ENCODE measurements around the gene KIF1A. TPM values are rescaled to one million over a fixed set of nuclear protein-coding genes. Genes with fewer than 3 reads are reported as not detected.

The KIF1A gene
- total RNA-seq, 8 experiments from 2014 or later = 0.36 to 180 (median 118) TPM

DNA sequence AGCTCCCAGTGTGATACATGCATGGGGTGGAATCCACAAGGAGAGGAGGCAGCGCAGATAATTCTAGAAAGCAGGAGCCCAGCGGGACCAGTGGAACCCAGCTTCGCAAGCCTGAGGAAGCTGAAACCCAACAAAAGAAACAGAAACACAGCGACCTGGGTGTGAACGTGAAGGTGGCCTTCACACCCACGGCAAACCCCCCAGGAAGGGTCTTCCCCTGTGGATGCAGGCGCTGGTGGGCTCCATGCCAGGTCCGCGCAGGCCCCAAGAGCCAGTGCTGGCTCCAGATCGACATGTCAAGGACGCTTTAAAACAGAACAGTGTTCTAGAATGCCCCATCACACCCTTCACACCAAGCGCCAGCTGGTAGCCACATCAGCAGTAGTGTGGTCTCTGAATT is 22.1 kb downstream of the KIF1A start:
- Histone ChIP-seq H3K4me1 (replicated peaks in 1 of 2) (peaks cover 6 to 16% of the 10 kb centered on the region in 2 donors), H3K27ac (no peak overlapping the region), H3K4me3 (no peak overlapping the region)
- no peak for ATAC-seq (replicated peaks in 6 of 8)
- WGBS, 10 experiments = 51 to 100% (median 92%) methylated on average over 2 to 10 of the region's 12 CpGs; no CpG with 5 or more reads in 2 of the 10 experiments
- in situ Hi-C loops (cut with MboI; ENCODE audit: low pct_unique_long_range_greater_than_20kb in 2 of 9, low sequenced_read_pairs in 9 of 9, unreplicated experiment in 9 of 9) = no loop called here

DNA sequence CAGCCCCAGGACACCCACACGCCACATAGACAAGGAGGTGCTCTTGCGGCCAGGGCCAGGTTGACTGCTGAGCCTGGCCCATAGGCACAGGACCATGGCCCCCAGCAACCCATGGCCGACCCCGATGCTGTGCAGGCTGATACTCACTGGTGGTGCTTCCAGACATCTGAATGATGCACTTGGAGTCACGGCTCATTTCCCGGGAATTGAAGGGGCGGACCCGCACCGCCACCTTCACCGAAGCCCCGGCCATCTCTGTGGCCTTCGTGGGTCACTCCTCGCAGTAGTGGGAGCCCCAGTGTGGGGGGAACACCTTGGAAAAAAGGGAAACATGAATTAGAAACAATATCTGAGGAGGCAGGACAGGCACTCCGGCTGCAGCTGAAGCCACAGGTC is 22.5 kb downstream of the KIF1A start:
- Histone ChIP-seq H3K27ac (no peak overlapping the region), H3K4me1 (replicated peaks in 1 of 2) (peaks cover 10 to 20% of the 10 kb centered on the region in 2 donors), H3K4me3 (no peak overlapping the region)
- 80 to 90% (median 86%) methylated on average over 2 to 9 of the region's 14 CpGs; no CpG with 5 or more reads in 6 of the 10 experiments for WGBS, 10 experiments
- in situ Hi-C loops (cut with MboI; ENCODE audit: low pct_unique_long_range_greater_than_20kb in 2 of 9, low sequenced_read_pairs in 9 of 9, unreplicated experiment in 9 of 9) = no loop called here
- ATAC-seq (replicated peaks in 6 of 8) = no peak

DNA sequence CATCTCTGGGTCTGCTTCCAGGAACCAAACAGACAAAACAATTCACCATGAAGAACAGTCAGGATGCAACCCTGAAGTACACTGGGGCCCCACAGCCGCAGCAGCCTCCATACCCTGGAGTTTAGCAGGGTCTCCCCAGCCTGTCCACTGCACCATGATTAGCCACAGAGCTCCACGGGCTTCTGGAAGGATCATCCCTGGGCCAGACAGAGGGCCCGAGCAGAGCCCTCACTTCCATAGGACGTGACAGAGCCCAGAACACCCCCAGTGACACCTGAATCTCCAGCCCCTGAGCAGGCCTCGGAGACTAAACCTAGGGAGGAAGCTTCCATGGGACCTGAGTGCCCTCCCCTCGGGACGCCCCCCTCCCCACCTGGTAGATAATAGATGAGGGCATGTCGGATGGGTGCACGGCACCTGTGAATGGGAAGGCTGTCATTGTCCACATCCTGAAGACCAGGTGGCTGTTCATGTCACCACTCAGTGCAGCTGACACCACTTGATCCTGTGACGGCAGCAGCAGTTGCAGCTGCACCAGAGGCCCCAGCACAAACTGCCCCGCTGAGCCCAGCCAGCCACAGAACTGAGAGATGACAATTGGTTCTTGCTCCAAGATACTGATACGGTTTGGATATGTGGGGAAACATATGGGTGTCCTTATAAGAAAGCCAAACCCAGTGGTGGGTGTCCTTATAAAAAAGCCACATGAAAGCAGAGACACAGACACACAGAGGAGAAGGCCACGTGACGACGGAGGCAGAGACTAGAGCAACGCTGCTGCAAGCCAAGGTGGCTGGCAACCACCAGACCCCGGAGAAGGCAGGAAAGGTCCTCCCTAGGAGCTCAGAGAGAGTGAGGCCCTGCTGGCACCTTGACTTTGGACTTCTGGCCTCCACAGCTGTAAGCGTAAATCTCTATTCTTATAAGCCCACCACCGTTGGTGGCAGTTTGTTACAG is 23.2 kb downstream of the KIF1A start:
- Histone ChIP-seq H3K27ac (no peak overlapping the region), H3K4me3 (no peak overlapping the region), H3K4me1 (replicated peaks in 1 of 2) (peaks cover 17 to 25% of the 10 kb centered on the region in 2 donors)
- no peak for ATAC-seq (replicated peaks in 6 of 8)
- WGBS, 10 experiments = 0 to 100% (median 86%) methylated on average over 1 to 6 of the region's 19 CpGs; no CpG with 5 or more reads in 2 of the 10 experiments
- in situ Hi-C loops (cut with MboI; ENCODE audit: low pct_unique_long_range_greater_than_20kb in 2 of 9, low sequenced_read_pairs in 9 of 9, unreplicated experiment in 9 of 9) = no loop called here

DNA sequence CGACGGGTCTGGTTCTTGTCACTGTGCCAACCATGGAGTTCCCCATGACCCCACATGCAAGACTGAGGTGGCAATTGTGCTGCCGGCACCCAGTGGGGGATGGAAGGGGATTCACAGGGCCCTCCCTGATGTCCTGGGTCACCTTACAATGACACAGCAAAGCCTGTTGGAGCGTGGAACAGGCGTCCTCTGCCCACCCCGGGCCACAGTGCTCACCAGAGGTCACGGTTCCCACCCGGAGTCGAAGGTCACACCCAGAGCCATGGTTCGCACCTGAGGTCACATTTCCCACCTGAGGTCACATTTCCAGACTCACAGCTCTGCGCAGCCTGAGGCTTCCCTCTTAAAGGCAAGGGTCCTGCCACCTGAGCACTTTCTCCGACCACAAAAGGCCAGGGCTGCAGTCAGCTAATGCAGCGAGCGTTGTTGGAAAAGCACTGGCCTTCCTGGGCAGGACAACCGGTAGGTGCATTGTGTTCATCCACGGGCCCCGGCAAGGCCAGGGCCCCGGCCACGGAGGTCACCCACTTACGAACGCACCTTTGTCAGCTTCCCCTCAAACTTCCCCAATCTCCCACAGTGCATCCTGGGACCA is 24.0 kb downstream of the KIF1A start:
- no peak for ATAC-seq (replicated peaks in 6 of 8)
- H3K4me1 ChIP-seq (replicated peaks in 1 of 2) = peaks cover 21 to 25% of the 10 kb centered on the region in 2 donors
- H3K4me3 ChIP-seq = no peak overlapping the region
- in situ Hi-C loops (cut with MboI; ENCODE audit: low pct_unique_long_range_greater_than_20kb in 2 of 9, low sequenced_read_pairs in 9 of 9, unreplicated experiment in 9 of 9) = no loop called here
- H3K27ac ChIP-seq = no peak overlapping the region
- 94 to 100% (median 98%) methylated on average over 9 to 16 of the region's 21 CpGs; no CpG with 5 or more reads in 6 of the 10 experiments for WGBS, 10 experiments

DNA sequence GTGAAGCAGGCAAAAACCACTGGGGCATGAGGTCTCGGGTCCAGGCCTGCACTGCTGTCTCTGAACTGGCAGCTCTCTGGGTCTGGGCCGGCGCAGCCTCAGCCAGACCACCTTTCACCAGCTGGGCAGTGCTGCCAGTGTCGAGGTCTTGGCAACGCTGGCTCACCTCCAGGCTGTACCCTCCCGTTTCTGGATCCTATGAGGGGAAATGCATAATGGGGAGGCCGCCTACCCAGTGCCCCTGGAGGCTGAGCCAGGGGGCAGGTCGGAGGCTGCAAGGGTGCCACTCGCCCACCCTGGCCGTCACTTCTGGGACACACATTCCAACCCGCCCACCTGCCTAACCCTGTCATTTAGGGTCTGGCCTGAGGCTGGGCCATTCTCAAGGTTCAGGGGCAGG is 24.6 kb downstream of the KIF1A start:
- H3K4me1 ChIP-seq (replicated peaks in 1 of 2) = peaks cover 21 to 25% of the 10 kb centered on the region in 2 donors
- 100% methylated on average over 1 to 2 of the region's 11 CpGs; no CpG with 5 or more reads in 7 of the 10 experiments for WGBS, 10 experiments

DNA sequence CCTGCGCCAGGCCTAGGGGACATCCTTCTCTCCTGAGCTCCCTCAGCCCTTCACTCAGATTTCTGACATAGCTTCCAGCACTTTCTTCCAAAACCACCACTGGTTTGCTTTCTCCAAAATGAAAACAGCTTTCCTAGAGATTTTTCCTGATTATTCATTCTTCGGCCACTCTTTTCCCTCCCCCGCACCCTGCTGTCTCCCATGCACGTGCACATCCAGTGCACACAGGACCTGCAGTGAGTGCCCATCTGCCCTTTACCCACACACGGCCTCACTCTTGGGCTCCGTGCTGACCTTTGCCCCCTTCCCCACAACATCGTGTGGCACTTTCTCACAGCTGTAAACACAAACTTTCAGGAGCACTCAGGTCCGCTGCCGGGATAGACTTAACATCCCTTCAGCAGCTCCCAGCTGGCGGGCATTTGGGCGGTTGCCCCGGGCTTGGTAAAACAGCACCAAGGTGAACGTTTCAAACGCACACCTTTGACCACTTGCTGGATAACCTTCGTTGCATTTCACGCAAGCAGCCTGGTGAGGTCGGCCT is 25.8 kb downstream of the KIF1A start:
- no peak for ATAC-seq (replicated peaks in 6 of 8)
- Histone ChIP-seq H3K4me1 (replicated peaks in 1 of 2) (peaks cover 21 to 25% of the 10 kb centered on the region in 2 donors), H3K27ac (peak overlapping the region in 1 of 2 donors; percentile 45), H3K4me3 (no peak overlapping the region)
- 10 to 80% (median 64%) methylated on average over 1 to 7 of the region's 17 CpGs; no CpG with 5 or more reads in 3 of the 10 experiments for WGBS, 10 experiments
- in situ Hi-C loops (cut with MboI; ENCODE audit: low pct_unique_long_range_greater_than_20kb in 2 of 9, low sequenced_read_pairs in 9 of 9, unreplicated experiment in 9 of 9) = no loop called here

More for the DNA sequence above, 24.6 kb downstream of the KIF1A start:
- H3K27ac ChIP-seq = no peak overlapping the region
- in situ Hi-C loops (cut with MboI; ENCODE audit: low pct_unique_long_range_greater_than_20kb in 2 of 9, low sequenced_read_pairs in 9 of 9, unreplicated experiment in 9 of 9) = no loop called here
- no peak overlapping the region for H3K4me3 ChIP-seq
- no peak for ATAC-seq (replicated peaks in 6 of 8)

DNA sequence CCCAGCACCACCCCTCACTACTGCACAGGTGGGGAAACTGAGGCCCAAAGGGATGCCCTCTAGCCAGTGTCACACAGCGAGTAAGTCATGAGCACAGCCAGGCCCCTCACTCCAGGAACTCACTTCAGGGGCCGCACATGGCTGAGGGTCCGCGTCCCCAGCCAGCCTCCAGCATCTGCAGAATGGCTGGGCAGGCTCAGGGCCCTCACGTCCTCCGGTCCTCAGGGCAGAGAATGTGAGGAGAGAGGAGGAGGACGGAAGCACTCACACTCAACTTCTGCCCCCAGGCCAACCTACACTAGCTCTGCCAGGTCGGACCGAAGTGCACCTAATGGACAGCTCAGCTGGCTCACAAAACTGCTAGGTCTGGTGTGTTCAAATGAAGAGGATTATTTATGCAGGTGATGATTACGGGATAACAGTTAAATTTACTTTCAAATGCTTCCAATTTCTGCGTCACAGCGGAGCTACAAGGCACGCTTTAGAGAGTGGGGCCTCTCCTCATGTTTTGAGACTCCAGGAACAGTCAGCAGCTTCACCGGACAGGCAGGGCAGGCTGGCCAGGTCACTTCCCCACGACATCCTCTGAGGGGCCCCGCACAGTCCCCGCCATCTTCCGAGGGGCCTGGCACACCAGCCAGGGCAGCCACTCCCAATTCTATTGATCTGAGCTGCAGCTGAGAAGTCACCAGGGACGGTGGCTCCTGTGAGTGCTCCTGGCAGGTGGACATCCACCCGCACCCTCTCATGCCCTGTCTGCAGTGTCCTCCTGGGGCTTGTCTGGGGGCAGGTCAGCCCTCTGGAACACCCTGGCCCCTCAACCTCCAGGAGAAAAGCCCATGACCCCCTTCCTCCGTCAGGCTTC is 26.5 kb downstream of the KIF1A start:
- in situ Hi-C loops (cut with MboI; ENCODE audit: low pct_unique_long_range_greater_than_20kb in 2 of 9, low sequenced_read_pairs in 9 of 9, unreplicated experiment in 9 of 9) = no loop called here
- peak overlapping the region in 1 of 2 donors; percentile 45 for H3K27ac ChIP-seq
- ATAC-seq (replicated peaks in 6 of 8) = no peak
- no peak overlapping the region for H3K4me3 ChIP-seq
- 20 to 100% (median 84%) methylated on average over 1 to 11 of the region's 21 CpGs; no CpG with 5 or more reads in 3 of the 10 experiments for WGBS, 10 experiments
- peaks cover 21 to 25% of the 10 kb centered on the region in 2 donors for H3K4me1 ChIP-seq (replicated peaks in 1 of 2)

DNA sequence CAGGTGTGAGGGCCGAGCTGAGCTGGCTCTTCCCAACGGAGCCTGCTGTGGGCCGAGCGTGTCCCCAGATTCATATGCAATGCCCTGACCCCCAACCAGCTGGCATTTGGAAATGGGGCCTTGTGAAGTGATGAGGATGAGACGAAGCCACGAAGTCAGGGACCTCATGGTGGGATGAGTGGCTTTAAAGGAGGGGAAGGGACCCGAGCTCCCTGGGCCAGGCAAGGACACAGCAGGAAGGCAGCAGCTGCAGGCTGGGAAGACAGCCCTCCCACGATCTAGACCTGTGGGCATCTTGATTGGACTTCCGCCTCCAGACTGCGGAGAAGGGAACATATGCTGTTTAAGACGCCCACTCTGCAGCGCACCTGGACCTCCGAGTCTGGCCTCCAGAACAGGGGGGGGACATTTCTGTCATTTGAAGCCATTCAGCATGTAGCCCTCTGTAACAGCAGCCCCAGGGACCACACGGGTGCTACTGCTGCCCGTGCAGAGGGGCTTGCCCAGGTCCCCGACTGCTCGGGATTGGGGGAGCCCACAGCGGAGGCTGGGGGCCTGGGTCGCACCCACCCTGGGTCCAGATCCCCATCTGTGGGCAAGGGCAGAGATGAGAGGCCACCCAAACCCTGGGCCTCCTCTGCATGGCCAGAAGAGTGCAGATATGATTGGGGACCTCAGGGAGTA is 27.2 kb downstream of the KIF1A start:
- peak overlapping the region; percentile 13 to 72 for H3K27ac ChIP-seq
- WGBS, 10 experiments = 33 to 100% methylated on average over 1 to 2 of the region's 19 CpGs; no CpG with 5 or more reads in 8 of the 10 experiments
- peak in 5 of 8 experiments; percentile 1 to 12 (median 3) for ATAC-seq (replicated peaks in 6 of 8)
- no peak overlapping the region for H3K4me3 ChIP-seq
- in situ Hi-C loops (cut with MboI; ENCODE audit: low pct_unique_long_range_greater_than_20kb in 2 of 9, low sequenced_read_pairs in 9 of 9, unreplicated experiment in 9 of 9) = no loop called here
- peaks cover 21 to 25% of the 10 kb centered on the region in 2 donors for H3K4me1 ChIP-seq (replicated peaks in 1 of 2)

DNA sequence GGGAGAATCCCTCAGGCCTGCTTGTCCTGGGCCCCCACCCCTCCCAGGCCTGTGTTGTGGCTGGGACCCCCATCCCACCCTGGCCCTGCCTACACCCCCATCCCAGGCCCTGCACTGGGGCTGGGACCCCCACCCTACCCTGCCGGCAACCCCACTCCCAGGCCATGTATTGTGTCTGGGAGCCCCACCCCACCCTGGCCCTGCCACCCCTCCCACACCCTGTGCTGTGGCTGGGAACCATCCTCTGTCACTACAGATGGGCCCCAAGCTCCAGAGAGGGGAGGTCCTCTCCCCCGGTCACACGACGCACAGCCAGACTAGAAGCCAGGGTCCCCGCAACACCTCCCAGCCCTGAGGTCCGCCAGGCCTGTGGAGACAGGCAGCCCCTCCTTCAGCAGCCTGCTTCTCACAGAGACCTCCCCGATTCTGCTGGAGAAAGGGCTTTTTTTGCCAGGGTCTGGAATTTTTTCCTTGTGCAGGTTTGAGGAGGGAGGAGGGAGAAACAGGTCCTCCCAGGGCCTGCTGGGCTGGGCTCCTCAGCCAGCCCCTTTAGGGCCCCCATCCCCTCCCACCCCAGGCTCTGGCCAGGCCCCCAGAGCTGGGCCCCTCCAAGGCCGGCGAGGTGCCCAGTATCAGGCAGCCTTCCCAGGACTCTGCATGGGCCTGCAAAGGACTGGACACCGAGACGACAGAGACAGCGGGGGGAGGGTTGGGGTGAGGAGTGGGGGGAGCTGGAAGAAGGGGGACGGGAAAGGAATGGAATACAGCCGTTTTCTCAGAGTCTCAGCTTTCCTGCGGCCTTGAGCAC is 28.0 kb downstream of the KIF1A start:
- in situ Hi-C loops (cut with MboI; ENCODE audit: low pct_unique_long_range_greater_than_20kb in 2 of 9, low sequenced_read_pairs in 9 of 9, unreplicated experiment in 9 of 9) = no loop called here
- peaks cover 21 to 25% of the 10 kb centered on the region in 2 donors for H3K4me1 ChIP-seq (replicated peaks in 1 of 2)
- WGBS, 10 experiments = 80% methylated on average over 1 of the region's 15 CpGs; no CpG with 5 or more reads in 9 of the 10 experiments
- peak overlapping the region in 1 of 5 donors; percentile 5 for H3K4me3 ChIP-seq
- peak in 5 of 8 experiments; percentile 79 to 86 (median 81) for ATAC-seq (replicated peaks in 6 of 8)
- peak overlapping the region; percentile 13 to 72 for H3K27ac ChIP-seq

DNA sequence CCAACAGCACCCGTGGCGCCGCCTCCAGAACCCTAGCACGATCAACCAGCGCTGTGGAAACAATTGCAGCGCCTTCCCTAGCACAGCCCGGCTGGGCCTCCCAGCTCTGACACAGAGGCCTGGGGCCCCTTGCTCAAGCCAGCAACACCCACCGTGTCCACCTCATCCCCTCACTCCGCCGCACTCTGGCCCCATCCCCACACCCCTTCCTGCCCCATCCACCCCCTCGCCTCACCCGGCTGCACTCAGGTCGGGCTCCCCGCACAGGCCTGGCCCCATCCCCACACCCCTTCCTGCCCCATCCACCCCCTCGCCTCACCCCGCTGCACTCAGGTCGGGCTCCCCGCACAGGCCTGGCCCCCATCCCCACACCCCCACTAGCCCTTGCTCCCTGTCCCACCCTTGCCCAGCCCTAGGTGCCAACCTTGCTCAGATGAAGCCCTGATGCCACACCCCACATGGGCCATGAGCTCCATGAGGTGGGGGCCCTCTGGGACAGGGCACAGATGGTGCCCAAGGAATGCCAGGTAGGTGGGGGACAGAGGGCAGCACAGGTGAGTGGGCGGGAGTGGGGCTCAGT is 28.7 kb downstream of the KIF1A start:
- H3K4me3 ChIP-seq = no peak overlapping the region
- 80% methylated on average over 1 of the region's 19 CpGs; no CpG with 5 or more reads in 9 of the 10 experiments for WGBS, 10 experiments
- H3K4me1 ChIP-seq (replicated peaks in 1 of 2) = peaks cover 21 to 25% of the 10 kb centered on the region in 2 donors
- H3K27ac ChIP-seq = peak overlapping the region in 1 of 2 donors; percentile 72
- peak in 4 of 8 experiments; percentile 2 to 18 (median 12) for ATAC-seq (replicated peaks in 6 of 8)
- in situ Hi-C loops (cut with MboI; ENCODE audit: low pct_unique_long_range_greater_than_20kb in 2 of 9, low sequenced_read_pairs in 9 of 9, unreplicated experiment in 9 of 9) = no loop called here
